GM20000 (cell line): ENCODE data around the gene CCL24.
"Not testable (repeated sequence)": the region's sequence is repeated elsewhere in the genome, so short reads cannot be mapped to it uniquely, and the experiment has no call there.

Experiments
- DNase-seq: peaks from one replicate; pipeline ENCODE4 v3.0.0; 2012; ENCODE audit warnings: low spot score
- CTCF ChIP-seq: IDR thresholded peaks from 2 replicates; pipeline ENCODE4 v1.5.1; 2012; ENCODE audit warnings: mild to moderate bottlenecking, control low read depth; ENCODE audit errors: extremely low read depth, missing control alignments

CCL24 gene

GRCh38 chr7:75847707-75848106 is 34.1 kb upstream of the CCL24 start:
- no peak for DNase-seq
- TF ChIP-seq CTCF = no peak

- not testable (repeated sequence) for DNase-seq
Measured at GRCh38 chr7:75845132-75845531, 31.5 kb upstream of the CCL24 start.

DNA sequence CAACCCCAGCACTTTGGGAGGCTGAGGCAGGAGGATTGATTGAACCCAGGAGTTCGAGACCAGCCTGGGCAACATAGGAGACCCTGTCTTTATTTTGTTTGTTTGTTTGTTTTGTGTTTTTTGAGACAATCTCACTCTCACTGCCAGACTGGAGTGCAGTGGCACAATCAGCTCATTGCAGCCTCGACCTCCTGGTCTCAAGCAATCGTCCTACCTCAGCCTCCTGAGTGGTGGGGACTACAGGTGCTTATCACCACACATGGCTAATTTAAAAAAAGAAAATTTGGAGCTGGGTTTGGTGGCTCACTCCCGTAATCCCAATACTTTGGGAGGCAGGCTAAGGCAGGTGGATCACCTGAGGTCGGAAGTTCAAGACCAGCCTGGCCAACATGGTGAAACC is 30.6 kb upstream of the CCL24 start:
- no peak for TF ChIP-seq CTCF
- no peak for DNase-seq

DNA sequence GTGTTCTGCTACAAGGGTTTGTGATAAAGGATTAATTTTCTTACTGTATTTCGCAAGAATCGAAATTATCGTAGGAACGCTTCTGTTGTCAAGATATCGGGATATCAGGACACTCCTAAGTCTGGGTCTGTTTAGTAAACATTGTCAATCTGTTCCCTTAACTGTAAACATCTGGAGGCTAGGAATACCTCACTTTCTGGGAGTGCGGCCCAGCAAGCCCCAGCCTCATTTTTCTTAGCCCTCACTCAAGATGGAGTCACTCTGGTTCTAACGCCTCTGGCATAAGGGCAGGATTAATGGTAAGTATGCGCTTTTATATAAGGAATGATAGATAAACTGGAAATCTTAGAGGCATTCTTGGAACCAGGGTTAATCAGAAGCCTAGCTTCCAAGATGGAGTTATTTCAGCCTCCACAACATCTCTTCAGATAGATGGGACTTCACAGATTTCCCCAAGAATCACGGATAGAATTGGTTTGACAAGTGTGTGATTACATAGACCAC is 30.1 kb upstream of the CCL24 start:
- no peak for DNase-seq
- TF ChIP-seq CTCF = no peak

- peak; percentile 74 for DNase-seq
- no peak for TF ChIP-seq CTCF
Measured at GRCh38 chr7:75842836-75843446, 29.3 kb upstream of the CCL24 start.

GRCh38 chr7:75840029-75840428 is 26.4 kb upstream of the CCL24 start:
- no peak for TF ChIP-seq CTCF
- no peak for DNase-seq

- DNase-seq = not testable (repeated sequence)
Measured at GRCh38 chr7:75838281-75838930, 24.8 kb upstream of the CCL24 start.

GRCh38 chr7:75836798-75837197 is 23.2 kb upstream of the CCL24 start:
- TF ChIP-seq CTCF = no peak

More at GRCh38 chr7:75836798-75837197, 23.2 kb upstream of the CCL24 start:
- DNase-seq = no peak
